Stimulated activated effector memory CD8-positive, alpha-beta T cell treated with anti-CD3 and anti-CD28 coated beads, Interleukin-12 subunit alpha, Interleukin-12 subunit beta, amount 100 ng/mL, for 72 hours (primary cell): ENCODE data around the gene CNTNAP2.
"Not testable (repeated sequence)": the region's sequence is repeated elsewhere in the genome, so short reads cannot be mapped to it uniquely, and the experiment has no call there.

ENCODE experiments used
- ATAC-seq: fragments of 150-1000 bp; cut with Tn5 transposase; 2 replicates; pipeline ENCODE4 v1.10.0; 2021
- DNase-seq, 2 donors: peaks; one replicate each; pipeline ENCODE4 v3.0.0; 2021 to 2022; ENCODE audit warnings: low spot score in 2 of 2
- H3K27ac Mint-ChIP-seq: one replicate; pipeline ENCODE4 v1.8.0; 2022; ENCODE audit warnings: mild to moderate bottlenecking, mixed read lengths
- H3K36me3 Mint-ChIP-seq: one replicate; pipeline ENCODE4 v1.8.0; 2022; ENCODE audit warnings: mild to moderate bottlenecking, mixed read lengths
- H3K4me1 Mint-ChIP-seq: one replicate; pipeline ENCODE4 v1.8.0; 2022; ENCODE audit warnings: mixed read lengths
- H3K4me3 Mint-ChIP-seq: one replicate; pipeline ENCODE4 v1.8.0; 2022; ENCODE audit warnings: mild to moderate bottlenecking, mixed read lengths
- H3K9me3 Mint-ChIP-seq: one replicate; pipeline ENCODE4 v1.8.0; 2022; ENCODE audit warnings: mixed read lengths

Gene CNTNAP2

DNA sequence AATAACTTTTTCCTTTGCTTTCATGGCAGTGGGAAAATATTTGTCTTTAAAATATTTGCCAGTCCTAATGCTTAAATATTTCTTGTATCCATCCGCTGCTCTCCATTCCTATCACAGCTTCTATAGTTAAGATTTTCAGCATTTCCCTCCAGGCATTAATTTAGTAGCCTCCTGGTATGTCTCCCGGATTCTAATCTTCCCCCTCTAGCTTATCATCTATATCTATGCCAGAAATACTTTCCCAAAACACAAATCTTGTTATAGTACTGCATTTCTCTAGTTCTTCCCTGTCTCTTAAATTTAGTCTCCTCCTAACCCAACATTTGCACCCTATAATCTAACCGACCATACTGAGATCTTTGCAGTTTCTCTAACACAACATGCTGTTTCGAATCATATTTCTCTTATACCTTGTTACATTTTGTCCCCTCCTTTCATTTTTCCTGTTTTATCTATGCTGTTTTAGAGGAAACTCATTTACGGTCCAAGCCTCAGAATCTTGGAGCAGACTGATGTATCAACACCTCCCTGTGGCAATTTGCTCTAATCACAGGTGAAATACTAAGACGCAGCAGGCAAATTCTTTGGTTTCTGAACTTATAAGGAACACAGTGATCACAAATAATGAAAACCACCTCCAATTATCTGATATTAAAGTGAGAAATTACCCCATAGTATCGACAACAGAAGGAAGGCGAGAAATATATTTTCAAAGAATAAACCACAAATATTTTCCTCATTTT, 10.3 kb downstream of the CNTNAP2 start:
- ATAC-seq (no peak), DNase-seq (no peak)

DNA sequence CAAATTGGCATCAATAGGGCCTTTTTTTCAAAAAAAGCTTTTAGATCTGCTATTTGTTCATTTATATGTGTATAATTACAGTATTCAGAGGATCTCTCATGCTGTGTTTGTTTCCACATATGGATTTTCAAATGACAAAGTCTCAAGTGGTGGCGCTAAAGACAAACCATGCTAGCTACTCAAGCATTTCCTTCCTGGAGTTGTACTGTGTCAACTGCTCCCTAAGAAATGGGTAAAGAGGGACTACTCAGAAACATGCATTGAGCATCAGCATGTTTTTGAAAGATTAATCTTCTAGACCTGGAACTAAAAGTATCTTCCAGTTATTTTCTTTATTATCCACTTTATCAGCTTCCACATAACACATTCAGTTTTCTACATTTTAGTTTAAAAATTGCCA, 12.7 kb downstream of the CNTNAP2 start:
- H3K36me3 Mint-ChIP-seq = no peaks in the 10 kb centered on the region
- no peak overlapping the region for H3K4me3 Mint-ChIP-seq
- no peak overlapping the region for H3K27ac Mint-ChIP-seq
- ATAC-seq (no peak), DNase-seq (no peak)
- no peaks in the 10 kb centered on the region for H3K4me1 Mint-ChIP-seq
- H3K9me3 Mint-ChIP-seq = peaks cover 13% of the 10 kb centered on the region

More for the DNA sequence above, 10.3 kb downstream of the CNTNAP2 start:
- Mint-ChIP-seq H3K27ac (no peak overlapping the region), H3K36me3 (no peaks in the 10 kb centered on the region), H3K9me3 (peaks cover 15% of the 10 kb centered on the region), H3K4me1 (no peaks in the 10 kb centered on the region), H3K4me3 (no peak overlapping the region)

GRCh38 chr7:146129997-146130396, 13.4 kb downstream of the CNTNAP2 start:
- Mint-ChIP-seq H3K9me3 (peaks cover 13% of the 10 kb centered on the region), H3K4me3 (no peak overlapping the region), H3K36me3 (no peaks in the 10 kb centered on the region), H3K4me1 (no peaks in the 10 kb centered on the region), H3K27ac (no peak overlapping the region)
- ATAC-seq = no peak
- DNase-seq = no peak

DNA sequence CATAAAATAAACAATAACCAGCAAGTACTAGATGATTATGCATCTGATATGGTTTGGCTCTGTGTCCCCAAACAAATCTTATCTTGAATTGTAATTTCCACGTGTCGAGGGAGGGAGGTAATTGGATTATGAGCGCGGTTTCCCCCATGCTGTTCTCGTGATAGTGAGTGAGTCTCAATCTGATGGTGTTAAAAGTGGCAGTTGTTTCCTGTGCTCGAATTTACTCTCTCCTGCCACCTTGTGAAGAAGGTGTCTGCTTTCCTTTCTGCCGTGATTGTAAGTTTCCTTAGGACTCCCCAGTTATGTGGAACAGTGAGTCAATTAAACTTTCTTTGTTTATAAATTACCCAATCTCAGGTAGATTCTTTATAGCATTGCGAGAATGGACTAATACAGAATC, 15.1 kb downstream of the CNTNAP2 start:
- no peak for DNase-seq
- no peaks in the 10 kb centered on the region for H3K36me3 Mint-ChIP-seq
- peaks cover 13% of the 10 kb centered on the region for H3K9me3 Mint-ChIP-seq
- no peak overlapping the region for H3K4me3 Mint-ChIP-seq
- no peaks in the 10 kb centered on the region for H3K4me1 Mint-ChIP-seq
- H3K27ac Mint-ChIP-seq = no peak overlapping the region
- ATAC-seq = no peak

- Mint-ChIP-seq H3K4me3 (no peak overlapping the region), H3K27ac (no peak overlapping the region)
Measured at GRCh38 chr7:146136357-146136875, 19.8 kb downstream of the CNTNAP2 start.

DNA sequence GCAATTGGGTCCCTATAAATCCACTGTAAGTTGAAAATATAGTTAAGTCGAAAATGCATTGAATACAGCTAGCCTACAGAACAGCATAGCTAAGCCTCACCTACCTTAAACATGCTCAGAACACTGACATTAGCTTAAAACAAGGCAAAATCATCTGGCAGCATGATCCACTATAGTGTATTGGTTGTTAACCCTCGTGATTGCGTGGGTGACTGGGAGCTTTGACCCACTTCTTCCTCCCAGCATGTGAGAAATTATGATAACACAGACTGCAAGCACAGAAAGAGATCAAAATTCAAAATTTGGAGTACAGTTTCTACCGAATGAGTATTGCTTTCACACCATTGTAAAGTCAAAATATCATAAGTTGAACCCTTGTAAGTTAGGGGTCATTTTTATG, 22.3 kb downstream of the CNTNAP2 start:
- H3K36me3 Mint-ChIP-seq = no peaks in the 10 kb centered on the region
- DNase-seq (no peak), ATAC-seq (no peak)
- no peak overlapping the region for H3K4me3 Mint-ChIP-seq
- H3K4me1 Mint-ChIP-seq = no peaks in the 10 kb centered on the region
- peaks cover 3% of the 10 kb centered on the region for H3K9me3 Mint-ChIP-seq
- no peak overlapping the region for H3K27ac Mint-ChIP-seq

More at GRCh38 chr7:146136357-146136875, 19.8 kb downstream of the CNTNAP2 start:
- peaks cover 5% of the 10 kb centered on the region for H3K9me3 Mint-ChIP-seq
- no peak for DNase-seq
- no peak for ATAC-seq
- H3K4me1 Mint-ChIP-seq = no peaks in the 10 kb centered on the region
- H3K36me3 Mint-ChIP-seq = no peaks in the 10 kb centered on the region

- no peak for DNase-seq
- no peak for ATAC-seq
- no peak overlapping the region for H3K4me3 Mint-ChIP-seq
- H3K4me1 Mint-ChIP-seq = no peaks in the 10 kb centered on the region
- peaks cover 8% of the 10 kb centered on the region for H3K9me3 Mint-ChIP-seq
- no peak overlapping the region for H3K27ac Mint-ChIP-seq
- H3K36me3 Mint-ChIP-seq = no peaks in the 10 kb centered on the region
Measured at GRCh38 chr7:146146831-146147486, 30.4 kb downstream of the CNTNAP2 start.

DNA sequence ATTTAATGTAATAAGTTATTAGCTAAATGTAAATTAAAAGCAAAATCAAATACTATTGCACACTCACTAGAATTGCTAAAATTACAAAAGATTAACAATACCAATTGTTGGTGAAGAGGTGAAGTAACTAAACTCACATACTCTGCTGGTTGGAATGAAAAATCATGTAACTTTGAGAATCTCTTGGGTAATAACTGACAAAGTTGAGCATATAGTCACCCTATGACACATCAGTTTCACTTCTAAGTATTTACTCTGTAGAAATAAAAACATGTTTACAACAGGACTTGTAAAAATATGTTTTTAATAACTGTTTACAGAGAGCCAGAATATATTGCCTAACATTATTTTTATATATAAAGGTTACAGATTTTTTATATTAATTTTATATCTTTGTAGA, 33.6 kb downstream of the CNTNAP2 start:
- Mint-ChIP-seq H3K4me3 (no peak overlapping the region), H3K27ac (no peak overlapping the region), H3K9me3 (peaks cover 5% of the 10 kb centered on the region), H3K4me1 (no peaks in the 10 kb centered on the region), H3K36me3 (no peaks in the 10 kb centered on the region)
- DNase-seq = no peak
- no peak for ATAC-seq

DNA sequence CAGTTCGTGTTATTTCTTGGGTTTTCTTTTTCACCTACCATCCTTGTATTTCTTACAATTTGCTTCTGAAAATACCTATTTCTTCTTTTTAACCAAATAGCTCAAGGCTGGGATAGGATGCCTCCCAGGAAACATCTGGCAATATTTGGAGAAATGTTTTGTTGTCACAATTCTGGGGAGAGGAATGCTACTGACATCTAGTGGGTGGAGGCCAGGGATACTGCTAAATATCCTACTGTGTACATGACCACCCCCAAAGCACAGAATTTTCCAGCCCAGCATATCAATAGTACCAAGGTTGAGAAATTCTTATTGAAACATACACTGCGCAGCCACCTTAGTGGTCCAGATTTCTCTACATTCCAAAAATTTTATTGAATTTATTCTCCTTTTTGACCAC, 55.5 kb downstream of the CNTNAP2 start:
- Mint-ChIP-seq H3K27ac (no peak overlapping the region), H3K4me1 (no peaks in the 10 kb centered on the region), H3K9me3 (peaks cover 21% of the 10 kb centered on the region), H3K4me3 (no peak overlapping the region), H3K36me3 (no peaks in the 10 kb centered on the region)
- DNase-seq (no peak), ATAC-seq (no peak)

DNA sequence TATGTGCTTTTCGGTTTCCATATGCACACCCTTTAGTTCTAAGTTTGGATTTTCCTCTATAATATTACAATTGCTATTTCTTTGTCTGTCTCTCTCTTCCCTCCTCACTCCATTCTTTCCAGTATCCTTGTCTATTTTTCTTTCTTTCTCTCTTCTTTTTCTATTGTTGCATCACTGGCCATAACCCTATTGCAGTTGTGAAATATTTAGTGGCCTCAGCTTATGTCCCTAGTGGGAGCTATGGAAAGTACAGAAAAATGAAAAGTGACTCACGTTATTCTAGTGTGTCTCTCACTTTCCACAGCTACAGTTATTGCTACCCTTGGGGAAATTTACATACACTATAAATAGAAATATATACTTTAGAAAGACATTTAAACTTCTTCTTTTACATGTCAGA, 59.1 kb downstream of the CNTNAP2 start:
- DNase-seq (no peak), ATAC-seq (no peak)
- Mint-ChIP-seq H3K36me3 (no peaks in the 10 kb centered on the region), H3K27ac (no peak overlapping the region), H3K4me1 (no peaks in the 10 kb centered on the region), H3K4me3 (no peak overlapping the region), H3K9me3 (peaks cover 26% of the 10 kb centered on the region)

DNA sequence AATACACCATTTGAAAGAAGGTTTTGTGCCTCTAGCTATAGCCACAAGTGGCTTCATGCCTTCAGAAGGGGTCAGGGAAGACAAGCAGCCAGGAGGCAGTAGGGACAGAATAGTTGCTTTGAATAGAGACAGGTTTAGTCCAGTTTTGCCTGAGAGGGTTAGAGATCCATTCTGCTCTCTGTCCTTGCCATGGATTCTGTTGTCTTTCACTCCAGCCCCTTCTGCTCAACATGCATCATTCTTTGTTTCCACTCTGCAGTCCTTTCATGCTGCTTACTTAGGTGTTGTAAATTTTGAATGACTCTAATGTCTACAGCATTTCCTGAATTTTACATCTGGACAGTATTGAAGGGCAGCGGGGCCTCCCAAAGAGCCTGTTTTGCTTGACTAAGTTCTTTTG, 60.3 kb downstream of the CNTNAP2 start:
- Mint-ChIP-seq H3K4me1 (no peaks in the 10 kb centered on the region), H3K27ac (no peak overlapping the region), H3K9me3 (peaks cover 28% of the 10 kb centered on the region), H3K4me3 (no peak overlapping the region), H3K36me3 (no peaks in the 10 kb centered on the region)
- ATAC-seq (no peak), DNase-seq (no peak)

GRCh38 chr7:146177301-146177700, 60.7 kb downstream of the CNTNAP2 start:
- no peak for DNase-seq
- Mint-ChIP-seq H3K36me3 (no peaks in the 10 kb centered on the region), H3K4me3 (no peak overlapping the region), H3K27ac (no peak overlapping the region), H3K9me3 (peaks cover 28% of the 10 kb centered on the region), H3K4me1 (no peaks in the 10 kb centered on the region)
- ATAC-seq = no peak

DNA sequence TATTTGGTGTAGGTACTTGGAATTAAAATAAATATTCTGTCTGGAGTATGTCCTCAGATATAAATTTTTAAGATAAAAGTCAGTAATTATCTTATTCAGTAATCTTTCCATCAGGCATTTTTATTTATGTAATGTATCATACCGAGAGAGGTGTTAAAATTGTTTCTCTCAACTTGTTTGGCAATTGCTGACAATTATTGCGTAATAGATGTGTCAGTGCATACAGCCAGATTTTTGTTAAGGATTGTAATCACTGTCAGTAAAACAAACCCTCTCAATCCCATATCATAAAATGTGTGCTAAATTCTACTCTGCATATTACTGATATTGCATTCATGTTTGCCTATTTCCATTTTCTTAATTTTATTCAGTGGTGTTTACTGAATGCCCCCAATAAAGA, 69.2 kb downstream of the CNTNAP2 start:
- DNase-seq (no peak), ATAC-seq (no peak)
- Mint-ChIP-seq H3K4me3 (no peak overlapping the region), H3K27ac (no peak overlapping the region), H3K9me3 (peaks cover 14% of the 10 kb centered on the region), H3K36me3 (no peaks in the 10 kb centered on the region), H3K4me1 (no peaks in the 10 kb centered on the region)

- H3K36me3 Mint-ChIP-seq, ATAC-seq, H3K4me1 Mint-ChIP-seq, H3K4me3 Mint-ChIP-seq, H3K27ac Mint-ChIP-seq, DNase-seq: not testable (repeated sequence)
- H3K9me3 Mint-ChIP-seq = peaks cover 16% of the 10 kb centered on the region
Measured at GRCh38 chr7:146191428-146191827, 74.8 kb downstream of the CNTNAP2 start.

GRCh38 chr7:146201945-146202344, 85.3 kb downstream of the CNTNAP2 start:
- Mint-ChIP-seq H3K4me3 (no peak overlapping the region), H3K4me1 (no peaks in the 10 kb centered on the region), H3K36me3 (no peaks in the 10 kb centered on the region), H3K27ac (no peak overlapping the region), H3K9me3 (peaks cover 4% of the 10 kb centered on the region)
- DNase-seq (no peak), ATAC-seq (no peak)

GRCh38 chr7:146206270-146206669, 89.7 kb downstream of the CNTNAP2 start:
- Mint-ChIP-seq H3K4me3 (no peak overlapping the region), H3K36me3 (no peaks in the 10 kb centered on the region), H3K4me1 (no peaks in the 10 kb centered on the region), H3K9me3 (peaks cover 2% of the 10 kb centered on the region), H3K27ac (no peak overlapping the region)
- DNase-seq (no peak), ATAC-seq (no peak)
